Endothelial cell (in vitro differentiated cells): ENCODE data around the gene ELOF1. TPM values are rescaled to one million over a fixed set of nuclear protein-coding genes. Genes with fewer than 3 reads are reported as not detected.

Source experiments
- DNase-seq: peaks from one replicate; pipeline ENCODE4 v3.0.0; 2021; ENCODE audit warnings: low spot score
- H3K27ac Mint-ChIP-seq: one replicate; pipeline ENCODE4 v1.8.0; 2021; ENCODE audit warnings: mixed read lengths, inconsistent platforms; ENCODE audit not compliant: unreplicated experiment
- H3K27me3 Mint-ChIP-seq: one replicate; pipeline ENCODE4 v1.8.0; 2021; ENCODE audit warnings: mild to moderate bottlenecking, moderate library complexity, mixed read lengths, inconsistent platforms; ENCODE audit not compliant: unreplicated experiment
- H3K36me3 Mint-ChIP-seq: one replicate; pipeline ENCODE4 v1.8.0; 2021; ENCODE audit warnings: mild to moderate bottlenecking, low read depth, mixed read lengths, inconsistent platforms; ENCODE audit not compliant: unreplicated experiment
- H3K4me1 Mint-ChIP-seq: one replicate; pipeline ENCODE4 v1.8.0; 2021; ENCODE audit warnings: mild to moderate bottlenecking, mixed read lengths, inconsistent platforms; ENCODE audit not compliant: unreplicated experiment
- H3K4me3 Mint-ChIP-seq: one replicate; pipeline ENCODE4 v1.8.0; 2021; ENCODE audit warnings: mild to moderate bottlenecking, mixed read lengths, inconsistent platforms; ENCODE audit not compliant: unreplicated experiment
- H3K9me3 Mint-ChIP-seq: one replicate; pipeline ENCODE4 v1.8.0; 2021; ENCODE audit warnings: mixed read lengths, inconsistent platforms; ENCODE audit not compliant: unreplicated experiment
- CTCF ChIP-seq: fragments of 200-600 bp; sonication (generic); IDR thresholded peaks from one replicate; pipeline ENCODE4 v1.5.0; 2021; ENCODE audit warnings: antibody characterized with exemption; ENCODE audit not compliant: unreplicated experiment
- total RNA-seq: library from RNA; stranded (reverse); fragmentation: NEBNext Ultra II Directional; extraction: Animal tissue kit (Norgen Biotek cat#: 25700); gene quantifications from one replicate; pipeline ENCODE4 v1.2.1, GENCODE V29; 2021; ENCODE audit not compliant: unreplicated experiment

ELOF1 gene
- total RNA-seq, 1 donor from 2014 or later = 44.0 TPM

GRCh38 chr19:11597202-11598102 is 38.4 kb upstream of the ELOF1 start, which contains the start of gene ZNF627:
ZNF627 (plus strand) TSS chr19:11597483; CDS start chr19:11597628, 145 bp downstream.
- peak; percentile 96 for DNase-seq
- Mint-ChIP-seq H3K4me3 (peak within 1 kb of the TSS; percentile 98), H3K36me3 (peaks cover 15% of the 10 kb centered on the region), H3K9me3 (no peaks in the 10 kb centered on the region), H3K4me1 (peaks cover 12% of the 10 kb centered on the region), H3K27ac (peak within 1 kb of the TSS; percentile 97), H3K27me3 (peaks cover 6% of the 10 kb centered on the region)
- TF ChIP-seq CTCF = no peak

GRCh38 chr19:11596156-11596555 is 37.1 kb upstream of the ELOF1 start:
- Mint-ChIP-seq H3K4me1 (peaks cover 9% of the 10 kb centered on the region), H3K4me3 (peak overlapping the region; percentile 89), H3K27ac (peak overlapping the region; percentile 88), H3K9me3 (no peaks in the 10 kb centered on the region), H3K36me3 (peaks cover 8% of the 10 kb centered on the region), H3K27me3 (peaks cover 6% of the 10 kb centered on the region)
- no peak for TF ChIP-seq CTCF
- no peak for DNase-seq

- no peak for TF ChIP-seq CTCF
- no peaks in the 10 kb centered on the region for H3K9me3 Mint-ChIP-seq
- peaks cover 6% of the 10 kb centered on the region for H3K27me3 Mint-ChIP-seq
- no peak overlapping the region for H3K4me3 Mint-ChIP-seq
- H3K36me3 Mint-ChIP-seq = peaks cover 4% of the 10 kb centered on the region
- H3K4me1 Mint-ChIP-seq = peaks cover 9% of the 10 kb centered on the region
- no peak for DNase-seq
- no peak overlapping the region for H3K27ac Mint-ChIP-seq
Observed at GRCh38 chr19:11594084-11594483, 35.1 kb upstream of the ELOF1 start.

- H3K36me3 Mint-ChIP-seq = no peaks in the 10 kb centered on the region
- peaks cover 2% of the 10 kb centered on the region for H3K27me3 Mint-ChIP-seq
- DNase-seq = no peak
- no peak overlapping the region for H3K4me3 Mint-ChIP-seq
- no peak overlapping the region for H3K27ac Mint-ChIP-seq
- H3K9me3 Mint-ChIP-seq = no peaks in the 10 kb centered on the region
- peak; percentile 10 for TF ChIP-seq CTCF
- H3K4me1 Mint-ChIP-seq = no peaks in the 10 kb centered on the region
Observed at GRCh38 chr19:11587975-11588631, 29.1 kb upstream of the ELOF1 start.
